ENCODE results near the gene TUBA4B.

Gene TUBA4B

GRCh38 chr2:219207134-219207883, 45.7 kb upstream of the TUBA4B start:
- Mint-ChIP-seq H3K4me3 (peak overlapping the region; percentile 83), H3K9me3 (peaks cover 15% of the 10 kb centered on the region), H3K27me3 (ENCODE audit: low read depth, poor library complexity) (no peaks in the 10 kb centered on the region), H3K36me3 (ENCODE audit: low read depth) (peaks cover 17% of the 10 kb centered on the region), H3K27ac (peak overlapping the region; percentile 64), H3K4me1 (peaks cover 23% of the 10 kb centered on the region)
- no peak for DNase-seq
- TF ChIP-seq CTCF (IDR thresholded peaks at IDR 0.05) = no peak

- Mint-ChIP-seq H3K4me1 (peaks cover 23% of the 10 kb centered on the region), H3K4me3 (peak overlapping the region; percentile 83), H3K27me3 (ENCODE audit: low read depth, poor library complexity) (no peaks in the 10 kb centered on the region), H3K27ac (peak overlapping the region; percentile 83), H3K9me3 (peaks cover 11% of the 10 kb centered on the region), H3K36me3 (ENCODE audit: low read depth) (peaks cover 23% of the 10 kb centered on the region)
- DNase-seq = no peak
- no peak for TF ChIP-seq CTCF (IDR thresholded peaks at IDR 0.05)
Measured at GRCh38 chr2:219207884-219208740, 44.9 kb upstream of the TUBA4B start.

- no peak for TF ChIP-seq CTCF (IDR thresholded peaks at IDR 0.05)
- H3K4me1 Mint-ChIP-seq = peaks cover 23% of the 10 kb centered on the region
- peaks cover 32% of the 10 kb centered on the region for H3K36me3 Mint-ChIP-seq (ENCODE audit: low read depth)
- H3K9me3 Mint-ChIP-seq = peaks cover 1% of the 10 kb centered on the region
- no peak overlapping the region for H3K4me3 Mint-ChIP-seq
- no peak overlapping the region for H3K27ac Mint-ChIP-seq
- H3K27me3 Mint-ChIP-seq (ENCODE audit: low read depth, poor library complexity) = no peaks in the 10 kb centered on the region
- DNase-seq = no peak
Measured at GRCh38 chr2:219209236-219210195, 43.5 kb upstream of the TUBA4B start.

- DNase-seq = no peak
- no peak for TF ChIP-seq CTCF (IDR thresholded peaks at IDR 0.05)
- no peak overlapping the region for H3K27ac Mint-ChIP-seq
- peaks cover 35% of the 10 kb centered on the region for H3K36me3 Mint-ChIP-seq (ENCODE audit: low read depth)
- peaks cover 23% of the 10 kb centered on the region for H3K4me1 Mint-ChIP-seq
- no peaks in the 10 kb centered on the region for H3K9me3 Mint-ChIP-seq
- H3K27me3 Mint-ChIP-seq (ENCODE audit: low read depth, poor library complexity) = no peaks in the 10 kb centered on the region
- H3K4me3 Mint-ChIP-seq = no peak overlapping the region
Measured at GRCh38 chr2:219210196-219210885, 42.7 kb upstream of the TUBA4B start.

GRCh38 chr2:219210886-219211362, 42.1 kb upstream of the TUBA4B start:
- H3K27ac Mint-ChIP-seq = no peak overlapping the region
- H3K4me3 Mint-ChIP-seq = no peak overlapping the region
- TF ChIP-seq CTCF (IDR thresholded peaks at IDR 0.05) = no peak

More at GRCh38 chr2:219210886-219211362, 42.1 kb upstream of the TUBA4B start:
- peaks cover 23% of the 10 kb centered on the region for H3K4me1 Mint-ChIP-seq
- DNase-seq = no peak
- peaks cover 35% of the 10 kb centered on the region for H3K36me3 Mint-ChIP-seq (ENCODE audit: low read depth)
- H3K27me3 Mint-ChIP-seq (ENCODE audit: low read depth, poor library complexity) = no peaks in the 10 kb centered on the region
- no peaks in the 10 kb centered on the region for H3K9me3 Mint-ChIP-seq

Measured in nephron progenitor cell (in vitro differentiated cells).